OCI-LY1 (cell line): ENCODE data around the gene BBS1.

ENCODE experiments used
- EZH2 ChIP-seq: fragments of 200-600 bp; sonication (generic), shearing (Covaris generic); IDR thresholded peaks from 2 replicates; pipeline ENCODE4 v1.8.0; 2017; ENCODE audit warnings: borderline replicate concordance, mixed run types, mild to moderate bottlenecking, antibody characterized with exemption, low read length, moderate library complexity, mixed read lengths
- TF ChIP-seq, protein P1 (sequence below): fragments of 200-600 bp; sonication (generic), shearing (Covaris generic); IDR thresholded peaks from 2 replicates; pipeline ENCODE4 v1.5.1; 2017; ENCODE audit warnings: mild to moderate bottlenecking, antibody characterized with exemption, low read length, moderate library complexity, mixed read lengths

DNA sequence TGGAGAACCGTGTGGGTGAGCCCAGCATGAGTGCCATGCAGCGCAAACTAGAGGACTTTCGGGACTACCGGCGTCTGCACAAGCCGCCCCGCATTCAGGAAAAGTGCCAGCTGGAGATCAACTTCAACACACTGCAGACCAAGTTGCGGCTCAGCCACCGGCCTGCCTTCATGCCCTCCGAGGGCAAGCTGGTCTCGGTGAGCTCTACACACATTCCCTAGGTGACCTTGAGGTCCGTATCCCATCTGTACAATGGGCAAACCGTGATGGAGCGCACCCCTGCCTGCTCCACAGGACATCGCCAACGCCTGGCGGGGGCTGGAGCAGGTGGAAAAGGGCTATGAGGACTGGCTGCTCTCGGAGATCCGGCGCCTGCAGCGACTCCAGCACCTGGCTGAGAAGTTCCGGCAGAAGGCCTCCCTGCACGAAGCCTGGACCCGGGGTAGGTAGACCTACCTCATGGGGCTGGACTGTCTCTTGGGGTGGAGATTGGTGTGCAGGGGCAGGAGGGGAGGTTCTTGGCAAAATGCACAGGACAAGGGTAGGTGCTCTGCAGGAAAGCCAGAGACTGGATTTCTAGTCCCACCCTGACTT lies 47.4 kb downstream of the BBS1 start:
- TF ChIP-seq, protein P1, sequence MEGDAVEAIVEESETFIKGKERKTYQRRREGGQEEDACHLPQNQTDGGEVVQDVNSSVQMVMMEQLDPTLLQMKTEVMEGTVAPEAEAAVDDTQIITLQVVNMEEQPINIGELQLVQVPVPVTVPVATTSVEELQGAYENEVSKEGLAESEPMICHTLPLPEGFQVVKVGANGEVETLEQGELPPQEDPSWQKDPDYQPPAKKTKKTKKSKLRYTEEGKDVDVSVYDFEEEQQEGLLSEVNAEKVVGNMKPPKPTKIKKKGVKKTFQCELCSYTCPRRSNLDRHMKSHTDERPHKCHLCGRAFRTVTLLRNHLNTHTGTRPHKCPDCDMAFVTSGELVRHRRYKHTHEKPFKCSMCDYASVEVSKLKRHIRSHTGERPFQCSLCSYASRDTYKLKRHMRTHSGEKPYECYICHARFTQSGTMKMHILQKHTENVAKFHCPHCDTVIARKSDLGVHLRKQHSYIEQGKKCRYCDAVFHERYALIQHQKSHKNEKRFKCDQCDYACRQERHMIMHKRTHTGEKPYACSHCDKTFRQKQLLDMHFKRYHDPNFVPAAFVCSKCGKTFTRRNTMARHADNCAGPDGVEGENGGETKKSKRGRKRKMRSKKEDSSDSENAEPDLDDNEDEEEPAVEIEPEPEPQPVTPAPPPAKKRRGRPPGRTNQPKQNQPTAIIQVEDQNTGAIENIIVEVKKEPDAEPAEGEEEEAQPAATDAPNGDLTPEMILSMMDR = no peak
- no peak for TF ChIP-seq EZH2
